ENCODE measurements around the gene BTNL8. TPM values are rescaled to one million over a fixed set of nuclear protein-coding genes. Genes with fewer than 3 reads are reported as not detected.

Gene BTNL8
- total and polyA plus RNA-seq, 2 of the 13 experiments (the other 11 are each of a cell fraction or from before 2014, with no cell fraction given) = not detected

DNA sequence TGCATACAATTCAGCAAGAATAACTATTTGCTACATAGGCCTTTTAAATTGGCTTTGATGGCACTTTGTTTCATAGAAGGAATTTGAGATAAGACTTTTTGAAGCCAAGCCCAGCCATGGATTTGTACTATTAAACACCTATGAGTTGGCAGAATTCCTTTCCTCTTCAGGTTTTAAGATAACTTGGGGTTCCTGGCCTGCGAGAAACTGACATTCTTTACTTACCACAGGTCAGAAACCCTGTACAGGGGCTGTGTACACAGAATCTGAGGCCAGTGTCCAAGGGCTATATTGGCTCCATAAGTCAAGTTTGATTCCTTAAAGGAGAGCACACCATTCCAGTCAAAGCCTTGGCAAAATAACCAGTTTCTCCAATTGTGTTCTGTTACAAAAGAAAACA is 78.9 kb downstream of the BTNL8 start:
- ChIA-PET CTCF (ENCODE audit: low intra/inter-chr PET ratio, low total read pairs) (no interaction called here), POLR2A (no interaction called here)
- intact Hi-C loops (cut with micrococcal nuclease; ENCODE audit: unreplicated experiment) (no loop called here), in situ Hi-C loops (cut with HindIII; ENCODE audit: extremely low pct_ligation_motif_present, low pct_unique_long_range_greater_than_20kb) (no loop called here)
- no peak overlapping the region for H3K4me2 ChIP-seq (ENCODE audit: low read depth, low read length)
- no peaks in the 10 kb centered on the region for H3K4me1 ChIP-seq (ENCODE audit: insufficient read depth, low read length)
- ATAC-seq (no peak), FAIRE-seq (no peak), DNase-seq (ENCODE audit: low spot score) (no peak)
- no peaks in the 10 kb centered on the region for H3K36me3 ChIP-seq (replicated peaks in 1 of 2; ENCODE audit: control insufficient read depth in 1 of 2, insufficient read depth in 2 of 2, low read length in 2 of 2)
- no peak overlapping the region for H3K9ac ChIP-seq (ENCODE audit: insufficient read depth, low read depth, low read length)
- H3K4me3 ChIP-seq (replicated peaks in 1 of 3; ENCODE audit: insufficient read depth in 1 of 3, low read depth in 2 of 3, low read length in 3 of 3) = no peak overlapping the region
- no peak overlapping the region for H2AFZ ChIP-seq (ENCODE audit: low read length)
- H4K20me1 ChIP-seq (ENCODE audit: insufficient read depth, low read length) = no peaks in the 10 kb centered on the region
- no peaks in the 10 kb centered on the region for H3K79me2 ChIP-seq (ENCODE audit: insufficient read depth, low read length)
- H3K27ac ChIP-seq (ENCODE audit: extremely low read length, insufficient read depth, low read length) = no peak overlapping the region
- no peaks in the 10 kb centered on the region for H3K9me3 ChIP-seq (ENCODE audit: low read length)
- H3K27me3 ChIP-seq (ENCODE audit: control insufficient read depth in 1 of 2, insufficient read depth in 2 of 2, low read length in 2 of 2) = no peaks in the 10 kb centered on the region; a peak in 1 of 5 replicates
- WGBS (ENCODE audit: low lambda C conversion rate) = 0% methylated on average over 1 of the region's 1 CpG
- BruUV-seq (replicated peaks) = no TSS peak
- TF ChIP-seq ZNF234 (CRISPR knock-in tag; conservative IDR thresholded peaks at IDR 0.05) (no peak), FOXA3 (CRISPR knock-in tag; IDR thresholded peaks at IDR 0.05) (no peak), SRSF4 (IDR thresholded peaks at IDR 0.05; ENCODE audit: low read depth, low read length, poor library complexity, severe bottlenecking) (no peak), ZFX (CRISPR knock-in tag; IDR thresholded peaks at IDR 0.05; ENCODE audit: low read depth) (no peak), ZNF18 (CRISPR knock-in tag; IDR thresholded peaks at IDR 0.05; ENCODE audit: insufficient replicate concordance) (no peak), ATF7-NPFF (CRISPR knock-in tag; IDR thresholded peaks at IDR 0.05; ENCODE audit: low read depth) (no peak), FOXA1 (IDR thresholded peaks at IDR 0.05) (no peak), FOXA1 (CRISPR knock-in tag; IDR thresholded peaks at IDR 0.05) (no peak), NFE2L1 (CRISPR knock-in tag; IDR thresholded peaks at IDR 0.05; ENCODE audit: borderline replicate concordance) (no peak), SMAD9 (CRISPR knock-in tag; IDR thresholded peaks at IDR 0.05) (no peak), ZNF121 (CRISPR knock-in tag; IDR thresholded peaks at IDR 0.05) (no peak), PHF8 (CRISPR knock-in tag; IDR thresholded peaks at IDR 0.05) (no peak)
- TF ChIP-seq, protein P1, sequence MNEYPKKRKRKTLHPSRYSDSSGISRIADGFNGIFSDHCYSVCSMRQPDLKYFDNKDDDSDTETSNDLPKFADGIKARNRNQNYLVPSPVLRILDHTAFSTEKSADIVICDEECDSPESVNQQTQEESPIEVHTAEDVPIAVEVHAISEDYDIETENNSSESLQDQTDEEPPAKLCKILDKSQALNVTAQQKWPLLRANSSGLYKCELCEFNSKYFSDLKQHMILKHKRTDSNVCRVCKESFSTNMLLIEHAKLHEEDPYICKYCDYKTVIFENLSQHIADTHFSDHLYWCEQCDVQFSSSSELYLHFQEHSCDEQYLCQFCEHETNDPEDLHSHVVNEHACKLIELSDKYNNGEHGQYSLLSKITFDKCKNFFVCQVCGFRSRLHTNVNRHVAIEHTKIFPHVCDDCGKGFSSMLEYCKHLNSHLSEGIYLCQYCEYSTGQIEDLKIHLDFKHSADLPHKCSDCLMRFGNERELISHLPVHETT (CRISPR knock-in tag; conservative IDR thresholded peaks at IDR 0.05) = no peak
- TF ChIP-seq, protein P2, sequence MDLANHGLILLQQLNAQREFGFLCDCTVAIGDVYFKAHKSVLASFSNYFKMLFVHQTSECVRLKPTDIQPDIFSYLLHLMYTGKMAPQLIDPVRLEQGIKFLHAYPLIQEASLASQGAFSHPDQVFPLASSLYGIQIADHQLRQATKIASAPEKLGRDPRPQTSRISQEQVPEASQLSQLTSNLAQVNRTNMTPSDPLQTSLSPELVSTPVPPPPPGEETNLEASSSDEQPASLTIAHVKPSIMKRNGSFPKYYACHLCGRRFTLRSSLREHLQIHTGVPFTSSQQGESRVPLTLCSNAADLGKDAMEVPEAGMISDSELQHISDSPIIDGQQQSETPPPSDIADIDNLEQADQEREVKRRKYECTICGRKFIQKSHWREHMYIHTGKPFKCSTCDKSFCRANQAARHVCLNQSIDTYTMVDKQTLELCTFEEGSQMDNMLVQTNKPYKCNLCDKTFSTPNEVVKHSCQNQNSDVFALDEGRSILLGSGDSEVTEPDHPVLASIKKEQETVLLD (CRISPR knock-in tag; IDR thresholded peaks at IDR 0.05; ENCODE audit: low read depth) = no peak

All from HepG2 (cell line).